Embryonic facial prominence (tissue), 1 donor: ENCODE data around the gene HUNK.

ENCODE experiments used
- DNase-seq: peaks from one replicate; pipeline ENCODE4 v3.0.0-alpha.2; 2016; ENCODE audit errors: extremely low spot score

The HUNK gene

GRCh38 chr21:31952828-31953227 is 80.0 kb downstream of the HUNK start:
- no peak for DNase-seq

- DNase-seq, result no peak
Observed at GRCh38 chr21:31957631-31958030, 84.8 kb downstream of the HUNK start.

GRCh38 chr21:31959881-31960280 is 87.1 kb downstream of the HUNK start:
- DNase-seq, result no peak

- no peak for DNase-seq
Observed at GRCh38 chr21:31961027-31961426, 88.2 kb downstream of the HUNK start.

- DNase-seq, result no peak
Observed at GRCh38 chr21:31961704-31962103, 88.9 kb downstream of the HUNK start.

- no peak for DNase-seq
Observed at GRCh38 chr21:31964692-31965091, 91.9 kb downstream of the HUNK start.

GRCh38 chr21:31967334-31967733 is 94.5 kb downstream of the HUNK start:
- no peak for DNase-seq

- no peak for DNase-seq
Observed at GRCh38 chr21:31972622-31973021, 99.8 kb downstream of the HUNK start.

GRCh38 chr21:31973402-31973944 is 100.7 kb downstream of the HUNK start:
- DNase-seq, result no peak

- DNase-seq, result no peak
Observed at GRCh38 chr21:31974454-31974985, 101.7 kb downstream of the HUNK start.

- DNase-seq, result no peak
Observed at GRCh38 chr21:31975491-31975890, 102.7 kb downstream of the HUNK start.

GRCh38 chr21:31977816-31978215 is 105.0 kb downstream of the HUNK start:
- DNase-seq, result no peak

- no peak for DNase-seq
Observed at GRCh38 chr21:31983120-31983519, 110.3 kb downstream of the HUNK start.

- no peak for DNase-seq
Observed at GRCh38 chr21:31983554-31983953, 110.7 kb downstream of the HUNK start.

- DNase-seq, result no peak
Observed at GRCh38 chr21:31985398-31985797, 112.6 kb downstream of the HUNK start.

GRCh38 chr21:31986035-31986856 is 113.4 kb downstream of the HUNK start:
- DNase-seq, result no peak

GRCh38 chr21:31987696-31988095 is 114.9 kb downstream of the HUNK start:
- DNase-seq, result no peak

- no peak for DNase-seq
Observed at GRCh38 chr21:31988492-31989290, 115.9 kb downstream of the HUNK start.

- no peak for DNase-seq
Observed at GRCh38 chr21:31991356-31992331, 118.8 kb downstream of the HUNK start.

GRCh38 chr21:31992391-31992790 is 119.6 kb downstream of the HUNK start:
- DNase-seq, result no peak
